Bronchial smooth muscle cell (primary cell): ENCODE data around the gene TAF11L9. TPM values are rescaled to one million over a fixed set of nuclear protein-coding genes. Genes with fewer than 3 reads are reported as not detected.

Source experiments
- total RNA-seq: library from RNA; depleted of rRNA; stranded (reverse); fragments of >200 nt; gene quantifications from 2 replicates; pipeline ENCODE4 v1.2.1, GENCODE V29; 2014

The TAF11L9 gene
- not detected in 2 replicates for total RNA-seq

GRCh38 chr5:17594255-17594654 is at the start of gene TAF11L9:
TAF11L9 (minus strand) TSS chr5:17594394.

DNA sequence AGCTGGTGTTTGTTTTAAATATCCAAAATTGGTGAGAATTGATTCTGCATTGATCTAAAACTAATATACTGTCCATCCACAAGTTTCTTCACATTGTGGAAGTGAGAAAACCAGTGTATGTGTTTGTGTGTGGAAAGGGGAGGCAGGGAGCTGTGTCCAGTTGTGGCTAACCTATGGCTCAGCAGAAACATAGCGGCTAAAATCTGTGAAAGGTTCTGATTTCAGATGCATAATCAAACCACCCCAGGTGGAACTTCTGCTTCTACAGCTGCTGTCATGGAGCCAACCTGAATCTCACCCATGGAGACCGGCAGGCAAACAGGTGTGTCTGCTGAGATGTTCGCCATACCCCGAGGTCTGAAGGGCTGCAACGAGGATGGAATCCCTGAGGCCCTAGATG is 40.0 kb upstream of the TAF11L9 start, which contains the start of gene TAF11L14:
TAF11L14 (plus strand) TSS at position 301 of the 400 bp plus-strand sequence.

GRCh38 chr5:17631788-17632187 is 37.6 kb upstream of the TAF11L9 start, which contains the start of gene TAF11L13:
TAF11L13 (plus strand) TSS chr5:17632088.

DNA sequence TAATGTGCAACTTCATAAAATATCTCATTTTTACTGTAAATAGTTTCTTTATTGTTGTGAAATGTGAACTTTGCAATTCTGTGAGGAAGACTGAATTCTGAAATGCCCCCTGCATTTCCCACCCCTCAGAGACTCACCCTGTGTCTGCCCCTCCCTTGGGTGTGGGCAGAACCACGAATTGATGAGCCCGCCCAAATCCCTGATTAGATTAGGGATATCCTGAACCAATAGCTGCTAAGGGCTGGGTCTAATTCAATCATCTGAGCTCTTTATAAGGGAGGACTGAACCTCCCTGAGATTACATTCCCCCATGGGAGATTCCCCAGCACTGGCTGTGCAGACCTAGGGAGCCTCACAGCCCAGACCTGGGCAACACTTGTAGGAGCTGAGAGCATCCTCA is 15.9 kb upstream of the TAF11L9 start, which contains the start of gene TAF11L12:
TAF11L12 (plus strand) TSS at position 301 of the 400 bp plus-strand sequence.

DNA sequence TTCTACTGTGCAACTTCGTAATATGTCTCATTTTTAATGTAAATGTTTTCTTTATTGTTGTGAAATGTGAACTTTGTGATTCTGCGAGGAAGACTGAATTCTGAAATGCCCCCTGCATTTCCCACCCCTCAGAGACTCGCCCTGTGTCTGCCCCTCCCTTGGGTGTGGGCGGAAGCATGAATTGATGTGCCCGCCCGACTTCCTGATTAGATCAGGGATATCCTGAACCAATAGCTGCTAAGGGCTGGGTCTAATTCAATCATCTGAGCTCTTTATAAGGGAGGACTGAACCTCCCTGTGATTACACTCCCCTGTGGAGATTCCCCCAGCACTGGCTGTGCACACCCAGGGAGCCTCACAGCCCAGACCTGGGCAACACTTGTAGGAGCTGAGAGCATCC is 9.7 kb upstream of the TAF11L9 start, which contains the start of gene TAF11L11:
TAF11L11 (plus strand) TSS at position 304 of the 400 bp plus-strand sequence.

GRCh38 chr5:17597728-17598127 is 3.5 kb upstream of the TAF11L9 start, which contains the start of gene TAF11L10:
TAF11L10 (minus strand) TSS chr5:17597828.

DNA sequence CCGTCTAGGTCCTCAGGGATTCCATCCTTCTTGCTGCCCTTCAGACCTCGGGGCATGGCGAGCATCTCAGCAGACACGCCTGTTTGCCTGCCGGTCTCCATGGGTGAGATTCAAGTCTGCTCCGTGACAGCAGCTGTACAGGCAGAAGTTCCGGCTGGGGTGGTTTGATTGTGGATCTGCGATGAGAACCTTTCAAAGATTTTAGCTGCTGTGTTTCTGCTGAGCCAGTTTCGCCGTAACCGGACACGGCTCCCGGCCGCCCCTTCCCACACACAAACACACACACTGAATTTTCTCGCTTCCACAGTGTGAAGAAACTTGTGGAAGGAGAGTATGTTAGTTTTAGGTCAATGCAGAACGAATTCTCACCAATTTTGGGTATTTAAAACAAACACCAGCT is 3.3 kb downstream of the TAF11L9 start, which contains the start of gene TAF11L8:
TAF11L8 (minus strand) TSS at position 101 of the 400 bp plus-strand sequence.

GRCh38 chr5:17585658-17586057 is 8.5 kb downstream of the TAF11L9 start, which contains the start of gene TAF11L7:
TAF11L7 (minus strand) TSS chr5:17585758.

Other genes with a start within 250 kb of the TAF11L9 start
- not detected in 2 replicates for gene TAF11L2, start 96.2 kb downstream of the TAF11L9 start, total RNA-seq
- not detected in 2 replicates for gene TAF11L3, start 76.0 kb downstream of the TAF11L9 start, total RNA-seq
- gene TAF11L4, start 72.6 kb downstream of the TAF11L9 start, total RNA-seq, result not detected in 2 replicates
- gene TAF11L5, start 69.2 kb downstream of the TAF11L9 start, total RNA-seq, result not detected in 2 replicates
- not detected in 2 replicates for gene TAF11L6, start 65.7 kb downstream of the TAF11L9 start, total RNA-seq
- gene TAF11L7, start 8.6 kb downstream of the TAF11L9 start, total RNA-seq, result not detected in 2 replicates
- gene TAF11L8, start 3.4 kb downstream of the TAF11L9 start, total RNA-seq, result not detected in 2 replicates
- gene TAF11L10, start 3.4 kb upstream of the TAF11L9 start, total RNA-seq, result not detected in 2 replicates
- not detected in 2 replicates for gene TAF11L11, start 9.8 kb upstream of the TAF11L9 start, total RNA-seq
- gene TAF11L12, start 16.0 kb upstream of the TAF11L9 start, total RNA-seq, result not detected in 2 replicates
- gene TAF11L13, start 37.7 kb upstream of the TAF11L9 start, total RNA-seq, result not detected in 2 replicates
- gene TAF11L14, start 40.1 kb upstream of the TAF11L9 start, total RNA-seq, result not detected in 2 replicates